Stimulated activated CD8-positive, alpha-beta memory T cell treated with anti-CD3 and anti-CD28 coated beads, Interleukin-7, amount 100 ng/mL, for 24 hours (primary cell): ENCODE measurements around the gene ZNF24.

ENCODE experiments used
- DNase-seq: peaks from one replicate; pipeline ENCODE4 v3.0.0-alpha.2; 2020; ENCODE audit warnings: low read depth

The ZNF24 gene

GRCh38 chr18:35291166-35291565 lies 53.1 kb downstream of the ZNF24 start:
- no peak for DNase-seq

- peak; percentile 97 for DNase-seq
These were observed 54.0 kb downstream of the ZNF24 start, which contains the start of gene ZSCAN30 for GRCh38 chr18:35290094-35290735. Gene ZSCAN30 (minus strand): TSS chr18:35290229. CDS start chr18:35264352, 25,877 bp downstream.

GRCh38 chr18:35289727-35290093 lies 54.5 kb downstream of the ZNF24 start:
- no peak for DNase-seq

- DNase-seq = no peak
These were observed 54.9 kb downstream of the ZNF24 start for GRCh38 chr18:35289293-35289692.

GRCh38 chr18:35284841-35285240 lies 59.4 kb downstream of the ZNF24 start:
- no peak for DNase-seq

GRCh38 chr18:35283923-35284794 lies 60.1 kb downstream of the ZNF24 start:
- DNase-seq = no peak

- no peak for DNase-seq
These were observed 61.9 kb downstream of the ZNF24 start for GRCh38 chr18:35282353-35282752.
